Muscle layer of duodenum (tissue), 2 donors: ENCODE results near the gene TNFSF13.

ENCODE experiments used
- H3K27ac ChIP-seq: one replicate; pipeline ENCODE4 v1.7.0; 2013; ENCODE audit warnings: mild to moderate bottlenecking, low read length
- H3K27me3 ChIP-seq: one replicate; pipeline ENCODE4 v1.7.0; 2013; ENCODE audit warnings: low read depth, mild to moderate bottlenecking, control low read depth, low read length
- H3K36me3 ChIP-seq, 2 donors: one replicate each; pipeline ENCODE4 v1.7.0; 2013; ENCODE audit warnings: low read length in 2 of 2, control low read depth in 1 of 2, mild to moderate bottlenecking in 1 of 2; ENCODE audit not compliant: insufficient read depth in 2 of 2, control insufficient read depth in 1 of 2
- H3K4me1 ChIP-seq, 2 donors: one replicate each; pipeline ENCODE4 v1.7.0; 2013; ENCODE audit warnings: low read length in 2 of 2, mild to moderate bottlenecking in 2 of 2, control low read depth in 1 of 2, moderate library complexity in 1 of 2; ENCODE audit not compliant: insufficient read depth in 2 of 2, control insufficient read depth in 1 of 2
- H3K4me3 ChIP-seq, 2 donors: one replicate each; pipeline ENCODE4 v1.7.0; 2013; ENCODE audit warnings: low read length in 2 of 2, low read depth in 1 of 2, mild to moderate bottlenecking in 1 of 2
- H3K9me3 ChIP-seq, 2 donors: one replicate each; pipeline ENCODE4 v1.7.0; 2013; ENCODE audit warnings: low read length in 2 of 2, control low read depth in 1 of 2, mild to moderate bottlenecking in 1 of 2; ENCODE audit not compliant: control insufficient read depth in 1 of 2
- donor health status: healthy.

The TNFSF13 gene

GRCh38 chr17:7562208-7562605, 3.7 kb downstream of the TNFSF13 start:
- Histone ChIP-seq H3K4me3 (peak overlapping the region; percentile 90 to 96), H3K9me3 (no peaks in the 10 kb centered on the region), H3K27ac (peak overlapping the region; percentile 67), H3K36me3 (peaks cover 30 to 34% of the 10 kb centered on the region in 2 donors), H3K4me1 (peaks cover 41 to 63% of the 10 kb centered on the region in 2 donors), H3K27me3 (no peaks in the 10 kb centered on the region)

GRCh38 chr17:7563115-7563869, 4.7 kb downstream of the TNFSF13 start:
- H3K4me3 ChIP-seq: peak overlapping the region in 1 of 2 donors; percentile 96
- no peaks in the 10 kb centered on the region for H3K9me3 ChIP-seq
- H3K36me3 ChIP-seq: peaks cover 30 to 40% of the 10 kb centered on the region in 2 donors
- H3K27me3 ChIP-seq: no peaks in the 10 kb centered on the region
- peaks cover 36 to 53% of the 10 kb centered on the region in 2 donors for H3K4me1 ChIP-seq
- H3K27ac ChIP-seq: no peak overlapping the region

- Histone ChIP-seq H3K27ac (no peak overlapping the region), H3K4me1 (peaks cover 5 to 15% of the 10 kb centered on the region in 2 donors), H3K36me3 (peaks cover 44 to 56% of the 10 kb centered on the region in 2 donors), H3K9me3 (no peaks in the 10 kb centered on the region), H3K27me3 (no peaks in the 10 kb centered on the region), H3K4me3 (no peak overlapping the region)
These were observed 11.0 kb downstream of the TNFSF13 start for GRCh38 chr17:7569571-7569970.

- Histone ChIP-seq H3K4me3 (no peak overlapping the region), H3K9me3 (no peaks in the 10 kb centered on the region), H3K4me1 (peaks cover 10 to 20% of the 10 kb centered on the region in 2 donors), H3K27ac (no peak overlapping the region), H3K36me3 (peaks cover 45 to 56% of the 10 kb centered on the region in 2 donors), H3K27me3 (no peaks in the 10 kb centered on the region)
These were observed 11.8 kb downstream of the TNFSF13 start for GRCh38 chr17:7570351-7570750.

- peaks cover 10 to 37% of the 10 kb centered on the region in 2 donors for H3K4me1 ChIP-seq
- H3K27ac ChIP-seq: peak overlapping the region; percentile 98
- no peaks in the 10 kb centered on the region for H3K27me3 ChIP-seq
- H3K9me3 ChIP-seq: no peaks in the 10 kb centered on the region
- H3K36me3 ChIP-seq: peaks cover 50 to 66% of the 10 kb centered on the region in 2 donors
- H3K4me3 ChIP-seq: peak overlapping the region; percentile 53 to 83
These were observed 13.7 kb downstream of the TNFSF13 start for GRCh38 chr17:7572338-7572587.

- Histone ChIP-seq H3K4me1 (peaks cover 10 to 37% of the 10 kb centered on the region in 2 donors), H3K4me3 (peak overlapping the region; percentile 74 to 86), H3K9me3 (no peaks in the 10 kb centered on the region), H3K27ac (peak overlapping the region; percentile 98), H3K36me3 (peaks cover 55 to 67% of the 10 kb centered on the region in 2 donors), H3K27me3 (no peaks in the 10 kb centered on the region)
These were observed 14.2 kb downstream of the TNFSF13 start for GRCh38 chr17:7572588-7573323.

GRCh38 chr17:7573324-7574080, 15.0 kb downstream of the TNFSF13 start:
- Histone ChIP-seq H3K27ac (peak overlapping the region; percentile 95), H3K4me3 (peak overlapping the region; percentile 74 to 86), H3K4me1 (peaks cover 10 to 37% of the 10 kb centered on the region in 2 donors), H3K36me3 (peaks cover 60 to 72% of the 10 kb centered on the region in 2 donors), H3K9me3 (no peaks in the 10 kb centered on the region), H3K27me3 (no peaks in the 10 kb centered on the region)

GRCh38 chr17:7574176-7574953, 15.8 kb downstream of the TNFSF13 start:
- Histone ChIP-seq H3K27me3 (no peaks in the 10 kb centered on the region), H3K27ac (peak overlapping the region; percentile 95), H3K4me3 (peak overlapping the region; percentile 74 to 86), H3K9me3 (no peaks in the 10 kb centered on the region), H3K36me3 (peaks cover 60 to 75% of the 10 kb centered on the region in 2 donors), H3K4me1 (peaks cover 19 to 40% of the 10 kb centered on the region in 2 donors)

- peaks cover 19 to 48% of the 10 kb centered on the region in 2 donors for H3K4me1 ChIP-seq
- peaks cover 48 to 67% of the 10 kb centered on the region in 2 donors for H3K36me3 ChIP-seq
- peak overlapping the region in 1 of 2 donors; percentile 86 for H3K4me3 ChIP-seq
- no peaks in the 10 kb centered on the region for H3K9me3 ChIP-seq
- peak overlapping the region; percentile 7 for H3K27ac ChIP-seq
- H3K27me3 ChIP-seq: no peaks in the 10 kb centered on the region
These were observed 16.9 kb downstream of the TNFSF13 start for GRCh38 chr17:7575481-7575883.

GRCh38 chr17:7575959-7576358, 17.4 kb downstream of the TNFSF13 start:
- H3K4me1 ChIP-seq: peaks cover 19 to 53% of the 10 kb centered on the region in 2 donors
- no peak overlapping the region for H3K27ac ChIP-seq
- peaks cover 44 to 62% of the 10 kb centered on the region in 2 donors for H3K36me3 ChIP-seq
- no peak overlapping the region for H3K4me3 ChIP-seq
- H3K27me3 ChIP-seq: no peaks in the 10 kb centered on the region
- no peaks in the 10 kb centered on the region for H3K9me3 ChIP-seq
